HL-60 (cell line): ENCODE measurements around the gene CFAP46.
"Not testable (repeated sequence)": the region's sequence is repeated elsewhere in the genome, so short reads cannot be mapped to it uniquely, and the experiment has no call there.

Experiments used
- DNase-seq, 2 experiments: peaks; one replicate each; pipeline ENCODE4 v3.0.0-alpha.2; 2010 to 2020; ENCODE audit warnings: low read depth in 1 of 2, low spot score in 1 of 2
- H3K27ac ChIP-seq: fragments of 250-450 bp; sonication (Bioruptor Pico); replicated peaks from 2 replicates; pipeline ENCODE4 v1.5.1; 2020; ENCODE audit warnings: mild to moderate bottlenecking, moderate library complexity
- H3K27me3 ChIP-seq: fragments of 250-450 bp; sonication (Bioruptor Pico); 2 replicates; pipeline ENCODE4 v1.5.1; 2021; ENCODE audit warnings: mild to moderate bottlenecking, moderate library complexity; ENCODE audit not compliant: insufficient read depth, poor library complexity, severe bottlenecking
- H3K4me3 ChIP-seq: replicated peaks from 2 replicates; pipeline ENCODE4 v1.5.1; 2011; ENCODE audit warnings: mild to moderate bottlenecking, control low read depth, low read length; ENCODE audit not compliant: insufficient read depth
- CTCF ChIP-seq: IDR thresholded peaks from one replicate; pipeline ENCODE4 v1.5.1; 2011; ENCODE audit warnings: low read length, control low read depth, inconsistent platforms; ENCODE audit not compliant: insufficient read depth
- GABPA ChIP-seq: IDR thresholded peaks from 2 replicates; pipeline ENCODE4 v1.6.1; 2012; ENCODE audit warnings: low read depth
- POLR2AphosphoS5 ChIP-seq: IDR thresholded peaks from 2 replicates; pipeline ENCODE4 v1.6.1; 2012; ENCODE audit warnings: low read depth
- REST ChIP-seq: IDR thresholded peaks from 2 replicates; pipeline ENCODE4 v1.6.1; 2012; ENCODE audit warnings: low read depth; ENCODE audit not compliant: insufficient replicate concordance
- SPI1 ChIP-seq: IDR thresholded peaks from 2 replicates; pipeline ENCODE4 v1.6.1; 2012; ENCODE audit warnings: low read depth, mild to moderate bottlenecking, borderline replicate concordance

Gene CFAP46

GRCh38 chr10:132933308-132934042 is 8.9 kb downstream of the CFAP46 start:
- no peak for DNase-seq
- TF ChIP-seq REST (no peak), CTCF (no peak), POLR2AphosphoS5 (no peak), SPI1 (no peak), GABPA (no peak)
- Histone ChIP-seq H3K27me3 (peaks cover 4% of the 10 kb centered on the region), H3K4me3 (no peak overlapping the region), H3K27ac (no peak overlapping the region)

- no peak overlapping the region for H3K27ac ChIP-seq
- no peak for DNase-seq
- peaks cover 1% of the 10 kb centered on the region for H3K27me3 ChIP-seq
- no peak for TF ChIP-seq SPI1
- TF ChIP-seq REST = no peak
- TF ChIP-seq GABPA = no peak
- no peak for TF ChIP-seq CTCF
- no peak for TF ChIP-seq POLR2AphosphoS5
- no peak overlapping the region for H3K4me3 ChIP-seq
Measured at GRCh38 chr10:132932461-132933307, 9.7 kb downstream of the CFAP46 start.

- H3K27ac ChIP-seq = peak overlapping the region; percentile 46
Measured at GRCh38 chr10:132931258-132932250, 10.8 kb downstream of the CFAP46 start.

GRCh38 chr10:132930701-132931100 is 11.7 kb downstream of the CFAP46 start:
- H3K27me3 ChIP-seq, H3K27ac ChIP-seq, H3K4me3 ChIP-seq, DNase-seq: not testable (repeated sequence)

More at GRCh38 chr10:132931258-132932250, 10.8 kb downstream of the CFAP46 start:
- not testable (repeated sequence) for H3K4me3 ChIP-seq, H3K27me3 ChIP-seq
- peak; percentile 41 to 44 for DNase-seq
